ENCODE measurements around the gene DOC2B.
"Not testable (repeated sequence)": the region's sequence is repeated elsewhere in the genome, so short reads cannot be mapped to it uniquely, and the experiment has no call there.

Gene DOC2B

DNA sequence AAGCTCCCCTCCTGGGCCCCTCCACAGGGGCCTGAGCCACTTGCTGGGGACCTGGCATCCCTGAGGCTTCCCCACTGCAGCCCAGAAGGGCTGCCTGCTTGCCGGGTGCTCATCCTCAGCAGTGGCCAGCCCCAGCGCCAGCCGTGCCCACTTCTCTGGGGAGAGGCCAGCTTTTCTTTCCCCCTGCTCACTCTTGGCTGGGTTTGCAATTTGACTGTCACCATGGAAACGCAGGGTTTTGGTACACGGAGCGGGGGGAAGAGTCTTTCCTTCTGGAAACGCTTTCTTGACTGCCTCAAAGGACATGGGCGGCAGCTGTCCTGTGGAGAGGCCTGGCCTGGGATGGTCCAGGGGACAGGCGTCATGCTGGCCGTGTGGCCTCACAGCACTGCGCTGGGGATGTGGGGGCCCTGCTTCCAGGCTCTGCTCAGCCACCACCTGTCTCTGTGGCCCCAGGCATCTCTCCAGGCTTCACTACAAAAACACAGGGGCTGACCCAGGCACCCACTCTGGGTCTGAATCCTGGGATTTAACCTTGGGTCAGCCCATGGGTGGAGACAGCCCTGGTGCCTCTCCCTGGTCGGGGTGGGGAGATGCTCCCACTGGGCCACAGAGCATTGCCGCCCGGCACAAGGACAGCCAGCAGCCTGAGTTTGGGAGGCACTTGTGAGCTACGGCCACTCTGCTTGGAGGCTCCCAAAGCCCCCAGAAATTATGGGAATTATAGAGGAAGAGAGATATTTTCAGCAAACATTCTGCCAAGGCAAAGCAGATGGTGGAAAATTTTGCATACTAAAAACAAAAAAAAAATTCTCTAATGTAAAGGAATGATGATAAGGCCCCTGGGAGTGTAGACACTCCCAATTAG, 45.9 kb upstream of the DOC2B start:
- ChIA-PET CTCF (no interaction called here), POLR2A (no interaction called here)
- TF ChIP-seq HDGF (IDR thresholded peaks at IDR 0.05; ENCODE audit: borderline replicate concordance) (no peak), ARNT (IDR thresholded peaks at IDR 0.05) (no peak), CTBP1 (IDR thresholded peaks at IDR 0.05; ENCODE audit: borderline replicate concordance) (no peak), SUZ12 (IDR thresholded peaks at IDR 0.05) (no peak), BHLHE40 (IDR thresholded peaks at IDR 0.05; ENCODE audit: borderline replicate concordance) (no peak)
- DNase-seq (ENCODE audit: extremely low spot score) = no peak

DNA sequence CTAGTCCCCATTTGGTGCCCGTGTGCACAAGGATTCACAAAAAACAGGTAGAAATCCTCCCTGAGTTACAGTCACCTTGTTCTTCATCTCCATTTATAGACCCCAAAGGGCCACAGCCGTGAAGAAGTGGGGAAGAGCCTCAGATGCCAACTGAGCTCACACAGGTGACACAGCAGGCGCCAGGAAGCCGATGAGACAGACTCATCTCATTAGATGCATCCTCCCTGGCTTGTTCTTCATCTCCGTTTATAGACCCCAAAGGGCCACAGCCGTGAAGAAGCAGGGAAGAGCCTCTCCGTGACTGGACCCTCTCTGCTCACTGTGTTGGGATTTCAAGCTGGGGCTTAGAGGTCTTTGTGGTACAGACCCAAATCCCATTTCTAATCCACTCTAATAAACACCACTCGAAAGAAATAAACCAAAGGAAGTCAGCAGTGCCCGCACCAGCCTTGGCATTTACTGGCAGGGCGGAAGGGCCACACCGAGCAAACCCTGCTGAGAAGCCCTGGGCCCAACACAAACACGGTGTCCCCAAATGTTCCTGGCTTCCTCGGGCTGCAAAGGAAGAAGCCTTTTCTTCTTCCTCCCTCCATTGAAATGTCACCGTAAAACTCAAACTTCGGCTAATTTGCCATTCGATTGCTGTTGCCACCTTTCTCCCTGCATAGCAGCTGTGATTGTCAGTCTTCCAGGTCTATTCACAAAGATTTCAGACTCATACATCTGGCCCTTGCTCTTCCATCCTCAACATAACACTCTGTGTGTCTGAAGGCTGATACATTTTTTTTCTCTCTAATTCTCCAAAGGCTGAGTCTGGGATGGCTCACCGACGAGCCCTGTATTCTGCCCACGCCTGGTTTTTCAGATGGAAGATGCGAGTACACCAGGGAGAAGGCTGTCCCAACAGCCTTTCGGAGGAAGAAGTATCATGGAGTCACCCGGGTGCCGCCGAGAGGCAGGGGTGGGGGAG, 44.9 kb upstream of the DOC2B start:
- TF ChIP-seq FOXA1 (IDR thresholded peaks at IDR 0.05) (no peak), LEF1 (IDR thresholded peaks at IDR 0.05; ENCODE audit: borderline replicate concordance) (no peak), TARDBP (IDR thresholded peaks at IDR 0.05) (no peak), ELF4 (IDR thresholded peaks at IDR 0.05) (no peak), L3MBTL2 (conservative IDR thresholded peaks at IDR 0.05) (no peak), SP1 (IDR thresholded peaks at IDR 0.05) (no peak), FOXK2 (IDR thresholded peaks at IDR 0.05) (no peak), NFRKB (IDR thresholded peaks at IDR 0.05) (no peak), BHLHE40 (IDR thresholded peaks at IDR 0.05; ENCODE audit: borderline replicate concordance) (no peak)
- ChIA-PET POLR2A (no interaction called here), CTCF (no interaction called here)
- DNase-seq (ENCODE audit: extremely low spot score) = no peak

DNA sequence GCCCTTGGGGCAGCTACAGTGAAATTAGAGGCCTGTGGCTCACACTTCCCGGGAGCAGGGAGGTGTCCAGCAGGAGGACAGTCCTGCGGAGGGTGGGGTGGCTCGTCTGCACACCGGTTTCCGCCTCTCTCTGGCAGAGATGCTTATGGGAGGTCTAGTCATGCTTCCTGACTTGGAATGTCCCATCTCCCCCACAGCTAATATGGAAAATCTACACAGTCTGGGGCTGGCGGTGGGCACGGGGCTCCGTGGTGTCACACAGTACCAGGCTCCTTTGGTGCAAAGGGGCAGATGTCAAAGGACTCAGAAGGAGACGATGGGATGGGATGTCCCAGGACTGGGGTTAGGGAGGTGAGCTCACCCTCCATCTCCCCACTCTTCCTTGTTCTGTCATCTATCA, 44.1 kb upstream of the DOC2B start:
- DNase-seq (ENCODE audit: extremely low spot score) = no peak
- ChIA-PET CTCF (no interaction called here), POLR2A (no interaction called here)
- TF ChIP-seq CTBP1 (IDR thresholded peaks at IDR 0.05; ENCODE audit: borderline replicate concordance) = no peak

DNA sequence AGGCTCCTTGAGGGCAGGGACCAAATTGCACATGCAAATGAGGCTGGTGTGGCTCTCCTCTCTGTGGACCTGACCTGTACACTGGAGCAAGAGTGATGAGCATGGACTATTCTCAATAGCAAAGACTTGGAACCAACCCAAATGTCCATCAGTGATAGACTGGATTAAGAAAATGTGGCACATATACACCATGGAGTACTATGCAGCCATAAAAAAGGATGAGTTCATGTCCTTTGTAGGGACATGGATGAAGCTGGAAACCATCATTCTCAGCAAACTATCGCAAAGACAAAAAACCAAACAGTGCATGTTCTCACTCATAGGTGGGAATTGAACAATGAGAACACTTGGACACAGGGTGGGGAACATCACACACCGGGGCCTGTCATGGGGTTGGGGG, 43.1 kb upstream of the DOC2B start:
- POLR2A ChIA-PET; DNase-seq (ENCODE audit: extremely low spot score); CTCF ChIA-PET: not testable (repeated sequence)

DNA sequence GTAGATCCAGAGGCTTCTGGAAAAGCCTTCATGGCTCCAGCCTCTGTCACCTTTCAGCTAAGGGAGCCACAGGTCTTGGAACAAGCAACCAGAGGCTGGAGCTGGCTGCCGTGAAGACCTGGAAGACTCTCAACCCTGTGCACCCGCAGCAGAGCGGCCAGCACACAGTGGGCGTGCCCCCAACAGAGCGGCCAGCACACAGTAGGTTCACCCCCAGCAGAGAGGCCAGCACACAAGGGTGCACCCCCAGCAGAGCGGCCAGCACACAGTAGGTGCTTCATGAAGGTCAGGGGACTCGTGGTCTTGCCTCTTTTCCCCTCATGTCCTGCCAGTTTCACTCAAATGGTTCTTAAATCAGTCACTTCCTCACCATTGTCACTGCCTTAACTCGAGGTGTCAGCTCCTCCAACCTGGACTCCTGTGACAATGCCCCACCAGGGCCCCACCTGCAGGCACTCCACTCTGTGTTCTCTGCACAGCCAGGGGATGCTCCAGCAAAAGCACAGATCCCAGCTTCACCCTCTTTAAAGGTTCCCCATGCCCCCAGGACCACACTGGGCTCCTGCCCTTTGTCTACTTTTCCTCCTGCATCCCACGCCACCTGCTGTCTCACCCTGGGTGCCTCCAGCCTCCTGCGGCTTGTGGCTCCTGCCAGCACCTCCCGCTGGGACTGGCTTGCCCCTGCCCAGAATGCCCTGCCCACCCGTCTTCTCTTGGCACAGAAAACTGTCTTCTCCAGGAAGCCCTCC, 42.4 kb upstream of the DOC2B start:
- CTCF ChIA-PET = interaction anchor here (0.7 kb wide), 1 partner anchor 77 kb away, joined by 4 read pairs; no protein-coding TSS in a partner anchor
- POLR2A ChIA-PET = no interaction called here
- TF ChIP-seq HDGF (IDR thresholded peaks at IDR 0.05; ENCODE audit: borderline replicate concordance) (no peak), CTBP1 (IDR thresholded peaks at IDR 0.05; ENCODE audit: borderline replicate concordance) (no peak), ARNT (IDR thresholded peaks at IDR 0.05) (no peak), LEF1 (IDR thresholded peaks at IDR 0.05; ENCODE audit: borderline replicate concordance) (no peak), ELF4 (IDR thresholded peaks at IDR 0.05) (no peak), FOXM1 (IDR thresholded peaks at IDR 0.05; ENCODE audit: borderline replicate concordance) (no peak), NFRKB (IDR thresholded peaks at IDR 0.05) (no peak), SUZ12 (IDR thresholded peaks at IDR 0.05) (no peak), L3MBTL2 (conservative IDR thresholded peaks at IDR 0.05) (no peak), FOXK2 (IDR thresholded peaks at IDR 0.05) (no peak), SP1 (IDR thresholded peaks at IDR 0.05) (no peak), ZNF384 (IDR thresholded peaks at IDR 0.05) (no peak), BHLHE40 (IDR thresholded peaks at IDR 0.05; ENCODE audit: borderline replicate concordance) (no peak), TARDBP (IDR thresholded peaks at IDR 0.05) (no peak), FOXA1 (IDR thresholded peaks at IDR 0.05) (no peak)
- TF ChIP-seq, protein P1, sequence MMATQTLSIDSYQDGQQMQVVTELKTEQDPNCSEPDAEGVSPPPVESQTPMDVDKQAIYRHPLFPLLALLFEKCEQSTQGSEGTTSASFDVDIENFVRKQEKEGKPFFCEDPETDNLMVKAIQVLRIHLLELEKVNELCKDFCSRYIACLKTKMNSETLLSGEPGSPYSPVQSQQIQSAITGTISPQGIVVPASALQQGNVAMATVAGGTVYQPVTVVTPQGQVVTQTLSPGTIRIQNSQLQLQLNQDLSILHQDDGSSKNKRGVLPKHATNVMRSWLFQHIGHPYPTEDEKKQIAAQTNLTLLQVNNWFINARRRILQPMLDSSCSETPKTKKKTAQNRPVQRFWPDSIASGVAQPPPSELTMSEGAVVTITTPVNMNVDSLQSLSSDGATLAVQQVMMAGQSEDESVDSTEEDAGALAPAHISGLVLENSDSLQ (IDR thresholded peaks at IDR 0.05) = no peak
- no peak for DNase-seq (ENCODE audit: extremely low spot score)

DNA sequence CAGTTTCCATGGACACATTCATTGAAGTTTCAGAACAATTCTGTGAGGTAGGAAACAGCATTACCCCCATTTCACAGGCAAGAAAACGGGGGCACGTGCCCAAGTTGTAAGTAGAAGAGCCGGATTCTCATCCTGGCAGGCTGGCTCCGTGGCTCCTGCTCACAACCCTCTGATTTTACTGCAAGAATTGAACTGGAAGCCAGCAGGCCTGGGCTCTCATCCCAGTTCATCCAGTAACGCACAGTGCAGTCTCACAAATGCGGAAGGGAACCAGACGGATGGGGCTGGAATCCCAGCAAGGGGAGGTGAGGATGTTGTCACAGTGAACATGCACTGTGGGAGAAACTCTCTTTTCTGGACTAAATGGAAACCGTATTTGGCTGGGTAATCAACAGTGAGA, 40.7 kb upstream of the DOC2B start:
- no peak for DNase-seq (ENCODE audit: extremely low spot score)
- no peak for TF ChIP-seq L3MBTL2 (conservative IDR thresholded peaks at IDR 0.05)
- TF ChIP-seq FOXM1 (IDR thresholded peaks at IDR 0.05; ENCODE audit: borderline replicate concordance) = no peak
- TF ChIP-seq FOXK2 (IDR thresholded peaks at IDR 0.05) = no peak
- no peak for TF ChIP-seq CTBP1 (IDR thresholded peaks at IDR 0.05; ENCODE audit: borderline replicate concordance)
- no peak for TF ChIP-seq NFRKB (IDR thresholded peaks at IDR 0.05)
- no peak for TF ChIP-seq SUZ12 (IDR thresholded peaks at IDR 0.05)
- TF ChIP-seq TARDBP (IDR thresholded peaks at IDR 0.05) = no peak
- ChIA-PET POLR2A (no interaction called here), CTCF (no interaction called here)

DNA sequence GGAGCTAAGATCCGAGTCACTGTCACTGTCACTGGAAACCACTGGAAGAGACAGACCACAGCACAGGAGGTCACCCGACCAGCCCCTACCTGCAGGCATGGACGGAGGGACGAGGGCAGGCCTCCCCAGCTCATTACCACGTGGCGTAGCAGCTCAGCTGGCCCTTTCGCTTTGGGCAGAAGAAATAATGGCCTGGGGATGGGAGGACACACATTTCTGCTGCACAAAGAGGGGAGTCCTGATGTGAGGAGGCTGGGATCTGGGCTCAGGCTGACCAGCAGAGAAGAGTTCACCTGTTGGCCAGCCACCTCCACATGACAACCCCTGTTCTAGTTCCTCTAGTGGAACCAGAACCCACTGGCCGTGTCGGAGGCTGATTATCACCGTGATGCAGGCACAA, 38.2 kb upstream of the DOC2B start:
- POLR2A ChIA-PET = no interaction called here
- no peak for DNase-seq (ENCODE audit: extremely low spot score)
- CTCF ChIA-PET = no interaction called here
- no peak for TF ChIP-seq LEF1 (IDR thresholded peaks at IDR 0.05; ENCODE audit: borderline replicate concordance)
- TF ChIP-seq L3MBTL2 (conservative IDR thresholded peaks at IDR 0.05) = no peak
- no peak for TF ChIP-seq FOXM1 (IDR thresholded peaks at IDR 0.05; ENCODE audit: borderline replicate concordance)
- TF ChIP-seq ZNF384 (IDR thresholded peaks at IDR 0.05) = no peak
- TF ChIP-seq NFRKB (IDR thresholded peaks at IDR 0.05) = no peak
- TF ChIP-seq SP1 (IDR thresholded peaks at IDR 0.05) = no peak
- TF ChIP-seq FOXK2 (IDR thresholded peaks at IDR 0.05) = no peak
- no peak for TF ChIP-seq ELF4 (IDR thresholded peaks at IDR 0.05)
- no peak for TF ChIP-seq CTBP1 (IDR thresholded peaks at IDR 0.05; ENCODE audit: borderline replicate concordance)
- no peak for TF ChIP-seq SUZ12 (IDR thresholded peaks at IDR 0.05)
- no peak for TF ChIP-seq TARDBP (IDR thresholded peaks at IDR 0.05)
- TF ChIP-seq ARNT (IDR thresholded peaks at IDR 0.05) = no peak
- TF ChIP-seq HDGF (IDR thresholded peaks at IDR 0.05; ENCODE audit: borderline replicate concordance) = no peak
- TF ChIP-seq, protein P1 (IDR thresholded peaks at IDR 0.05) = no peak
- no peak for TF ChIP-seq FOXA1 (IDR thresholded peaks at IDR 0.05)
- no peak for TF ChIP-seq BHLHE40 (IDR thresholded peaks at IDR 0.05; ENCODE audit: borderline replicate concordance)
